NOMO-1 treated with DMSO at 0.1 percent for 48 hours (cell line): ENCODE results near the gene AUTS2.

ENCODE experiments used
- DNase-seq: peaks from one replicate; lab custom pipeline; 2025; ENCODE audit not compliant: unreplicated experiment; lab: John Stamatoyannopoulos, UW

AUTS2 gene

GRCh38 chr7:69840248-69840647 lies 242.0 kb downstream of the AUTS2 start:
- DNase-seq: no peak

GRCh38 chr7:69843653-69844052 lies 245.4 kb downstream of the AUTS2 start:
- DNase-seq: no peak

GRCh38 chr7:69844264-69844868 lies 246.1 kb downstream of the AUTS2 start:
- no peak for DNase-seq

- no peak for DNase-seq
Measured at GRCh38 chr7:69845721-69846495, 247.6 kb downstream of the AUTS2 start.

GRCh38 chr7:69847921-69848612 lies 249.8 kb downstream of the AUTS2 start:
- no peak for DNase-seq

- peak; percentile 9 for DNase-seq
Measured at GRCh38 chr7:69849268-69849667, 251.0 kb downstream of the AUTS2 start.

- DNase-seq: no peak
Measured at GRCh38 chr7:69857014-69857413, 258.7 kb downstream of the AUTS2 start.

GRCh38 chr7:69858471-69858870 lies 260.2 kb downstream of the AUTS2 start:
- DNase-seq: no peak

- no peak for DNase-seq
Measured at GRCh38 chr7:69859342-69859741, 261.1 kb downstream of the AUTS2 start.

GRCh38 chr7:69860486-69860885 lies 262.2 kb downstream of the AUTS2 start:
- DNase-seq: no peak

- no peak for DNase-seq
Measured at GRCh38 chr7:69860941-69861622, 262.8 kb downstream of the AUTS2 start.

- DNase-seq: no peak
Measured at GRCh38 chr7:69862413-69863064, 264.3 kb downstream of the AUTS2 start.

- no peak for DNase-seq
Measured at GRCh38 chr7:69864274-69864673, 266.0 kb downstream of the AUTS2 start.

GRCh38 chr7:69864822-69865221 lies 266.5 kb downstream of the AUTS2 start:
- no peak for DNase-seq

GRCh38 chr7:69868921-69869320 lies 270.6 kb downstream of the AUTS2 start:
- no peak for DNase-seq

- DNase-seq: no peak
Measured at GRCh38 chr7:69871213-69871885, 273.1 kb downstream of the AUTS2 start.

- no peak for DNase-seq
Measured at GRCh38 chr7:69871886-69872569, 273.8 kb downstream of the AUTS2 start.

GRCh38 chr7:69873512-69873911 lies 275.2 kb downstream of the AUTS2 start:
- no peak for DNase-seq

- no peak for DNase-seq
Measured at GRCh38 chr7:69878015-69878414, 279.7 kb downstream of the AUTS2 start.

- DNase-seq: no peak
Measured at GRCh38 chr7:69878591-69878990, 280.3 kb downstream of the AUTS2 start.
